Parathyroid adenoma (tissue), 2 donors: ENCODE results near the gene INF2.
A peak's percentile ranks its signal among the peaks of the same experiment; 100 is the strongest.
"Not testable (repeated sequence)": the region's sequence is repeated elsewhere in the genome, so short reads cannot be mapped to it uniquely, and the experiment has no call there.

Source experiments
- H2AFZ ChIP-seq: fragments of 300-600 bp; sonication (generic); one replicate; pipeline ENCODE4 v1.7.0; 2017; ENCODE audit warnings: antibody characterized with exemption, mild to moderate bottlenecking
- H3K27ac ChIP-seq: fragments of 300-600 bp; sonication (generic); one replicate; pipeline ENCODE4 v1.7.0; 2017
- H3K27me3 ChIP-seq: fragments of 300-600 bp; sonication (generic); one replicate; pipeline ENCODE4 v1.7.0; 2017; ENCODE audit warnings: low read length; ENCODE audit not compliant: control insufficient read depth, insufficient read depth
- H3K36me3 ChIP-seq: fragments of 300-600 bp; sonication (generic); one replicate; pipeline ENCODE4 v1.7.0; 2017; ENCODE audit warnings: low read length; ENCODE audit not compliant: control insufficient read depth, insufficient read depth
- H3K4me1 ChIP-seq: fragments of 300-600 bp; sonication (generic); one replicate; pipeline ENCODE4 v1.7.0; 2017; ENCODE audit warnings: control low read depth
- H3K4me2 ChIP-seq: fragments of 300-600 bp; sonication (generic); one replicate; pipeline ENCODE4 v1.7.0; 2017; ENCODE audit warnings: low read length
- H3K4me3 ChIP-seq: fragments of 300-600 bp; sonication (generic); one replicate; pipeline ENCODE4 v1.7.0; 2017; ENCODE audit warnings: low read depth, low read length
- H3K79me2 ChIP-seq: fragments of 300-600 bp; sonication (generic); one replicate; pipeline ENCODE4 v1.7.0; 2017; ENCODE audit warnings: control low read depth
- H3K9ac ChIP-seq: fragments of 300-600 bp; sonication (generic); one replicate; pipeline ENCODE4 v1.7.0; 2017; ENCODE audit warnings: mild to moderate bottlenecking
- H3K9me3 ChIP-seq: fragments of 300-600 bp; sonication (generic); one replicate; pipeline ENCODE4 v1.7.0; 2017; ENCODE audit warnings: low read length; ENCODE audit not compliant: control insufficient read depth
- TF ChIP-seq, protein P1 (sequence below): fragments of 300-600 bp; sonication (generic); IDR thresholded peaks from one replicate; pipeline ENCODE4 v1.7.0; 2017; ENCODE audit warnings: antibody characterized with exemption, mild to moderate bottlenecking
- donor health status: primary hyperparathyroidism.

Gene INF2

DNA sequence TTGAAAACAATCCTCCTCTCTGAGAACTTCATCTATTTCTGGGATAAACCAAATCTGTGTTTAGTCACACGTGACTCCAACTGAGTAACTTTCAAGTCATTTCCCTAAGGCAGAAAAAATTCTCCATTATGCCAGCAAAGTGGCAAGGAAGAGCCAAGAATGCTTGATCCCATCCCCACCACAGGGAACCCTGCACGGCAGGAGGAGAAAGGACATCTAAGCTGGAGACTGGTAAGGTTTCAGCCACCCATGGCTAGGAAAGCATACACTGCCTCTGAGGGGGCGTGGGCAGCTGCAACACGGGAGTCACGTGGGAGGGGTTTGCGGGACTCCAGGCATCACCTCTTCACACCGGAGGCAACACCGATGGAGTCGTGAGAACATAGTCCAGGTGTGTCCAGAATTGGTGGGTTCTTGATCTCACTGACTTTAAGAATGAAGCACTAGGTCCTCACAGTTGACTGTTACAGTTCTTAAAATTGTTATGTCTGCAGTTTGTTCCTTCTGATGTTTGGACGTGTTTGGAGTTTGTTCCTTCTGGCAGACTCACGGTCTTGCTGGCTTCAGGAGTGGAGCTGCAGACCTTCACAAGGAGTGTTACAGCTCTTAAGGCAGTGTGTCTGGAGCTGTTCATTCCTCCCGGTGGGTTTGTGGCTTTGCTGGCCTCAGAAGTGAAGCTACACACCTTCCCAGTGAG, 60.8 kb downstream of the INF2 start:
- Histone ChIP-seq H3K79me2 (peaks cover 3% of the 10 kb centered on the region), H2AFZ (no peak overlapping the region), H3K4me1 (peaks cover 11% of the 10 kb centered on the region), H3K36me3 (no peaks in the 10 kb centered on the region), H3K9ac (no peak overlapping the region), H3K27ac (no peak overlapping the region), H3K9me3 (no peaks in the 10 kb centered on the region), H3K4me2 (no peak overlapping the region), H3K4me3 (no peak overlapping the region), H3K27me3 (no peaks in the 10 kb centered on the region)
- TF ChIP-seq, protein P1, sequence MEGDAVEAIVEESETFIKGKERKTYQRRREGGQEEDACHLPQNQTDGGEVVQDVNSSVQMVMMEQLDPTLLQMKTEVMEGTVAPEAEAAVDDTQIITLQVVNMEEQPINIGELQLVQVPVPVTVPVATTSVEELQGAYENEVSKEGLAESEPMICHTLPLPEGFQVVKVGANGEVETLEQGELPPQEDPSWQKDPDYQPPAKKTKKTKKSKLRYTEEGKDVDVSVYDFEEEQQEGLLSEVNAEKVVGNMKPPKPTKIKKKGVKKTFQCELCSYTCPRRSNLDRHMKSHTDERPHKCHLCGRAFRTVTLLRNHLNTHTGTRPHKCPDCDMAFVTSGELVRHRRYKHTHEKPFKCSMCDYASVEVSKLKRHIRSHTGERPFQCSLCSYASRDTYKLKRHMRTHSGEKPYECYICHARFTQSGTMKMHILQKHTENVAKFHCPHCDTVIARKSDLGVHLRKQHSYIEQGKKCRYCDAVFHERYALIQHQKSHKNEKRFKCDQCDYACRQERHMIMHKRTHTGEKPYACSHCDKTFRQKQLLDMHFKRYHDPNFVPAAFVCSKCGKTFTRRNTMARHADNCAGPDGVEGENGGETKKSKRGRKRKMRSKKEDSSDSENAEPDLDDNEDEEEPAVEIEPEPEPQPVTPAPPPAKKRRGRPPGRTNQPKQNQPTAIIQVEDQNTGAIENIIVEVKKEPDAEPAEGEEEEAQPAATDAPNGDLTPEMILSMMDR = no peak

DNA sequence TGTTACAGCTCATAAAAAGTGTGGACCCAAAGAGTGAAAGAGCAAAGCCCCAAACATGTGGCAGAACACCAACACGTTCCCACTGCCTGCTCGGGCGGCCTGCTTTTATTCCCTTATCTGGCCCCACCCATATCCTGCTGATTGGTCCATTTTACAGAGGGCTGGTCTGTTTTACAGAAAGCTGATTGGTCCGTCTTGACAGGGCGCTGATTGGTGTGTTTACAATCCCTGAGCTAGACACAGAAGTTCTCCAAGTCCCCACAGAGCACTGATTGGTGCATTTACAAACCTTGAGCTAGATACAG, 61.3 kb downstream of the INF2 start:
- H3K79me2 ChIP-seq, H3K4me3 ChIP-seq: not testable (repeated sequence)
- peaks cover 11% of the 10 kb centered on the region for H3K4me1 ChIP-seq

DNA sequence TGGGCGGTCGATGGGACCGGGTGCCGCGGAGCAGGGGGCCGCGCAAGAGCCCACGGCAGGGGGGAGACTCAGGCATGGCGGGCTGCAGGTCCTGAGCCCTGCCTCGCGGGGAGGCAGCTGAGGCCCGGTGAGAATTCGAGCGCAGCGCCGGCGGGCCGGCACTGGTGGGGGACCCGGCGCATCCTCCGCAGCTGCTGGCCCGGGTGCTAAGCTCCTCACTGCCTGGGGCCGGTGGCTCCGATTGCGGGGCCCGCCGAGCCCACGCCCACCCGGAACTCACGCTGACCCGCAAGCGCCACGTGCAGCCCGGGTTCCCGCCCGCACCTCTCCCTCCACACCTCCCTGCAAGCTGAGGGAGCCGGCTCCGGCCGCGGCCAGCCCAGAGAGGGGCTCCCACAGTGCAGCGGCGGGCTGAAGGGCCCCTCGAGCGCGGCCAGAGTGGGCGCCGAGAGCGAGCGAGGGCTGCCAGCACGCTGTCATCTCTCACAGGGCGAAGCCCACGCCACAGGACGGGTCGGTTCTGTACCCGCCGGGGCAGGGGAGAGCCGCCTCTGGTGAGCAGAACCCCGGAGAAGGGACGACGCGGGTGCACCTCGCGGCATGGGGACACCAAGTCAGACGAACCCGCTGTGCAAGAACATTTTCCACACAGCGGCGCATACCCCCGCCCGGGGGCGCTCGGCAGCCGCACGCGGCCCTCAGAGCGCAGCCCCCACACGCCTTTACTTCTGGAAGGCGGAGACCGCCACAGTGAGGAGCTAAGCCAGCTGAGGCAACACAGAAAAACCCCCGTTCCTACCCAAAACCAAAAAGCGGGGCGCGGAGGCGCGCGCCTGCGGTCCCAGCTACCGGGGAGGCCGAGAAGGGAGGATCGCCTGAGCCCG, 62.4 kb downstream of the INF2 start:
- no peaks in the 10 kb centered on the region for H3K27me3 ChIP-seq
- H3K4me1 ChIP-seq = peaks cover 11% of the 10 kb centered on the region
- peaks cover 3% of the 10 kb centered on the region for H3K79me2 ChIP-seq
- H3K36me3 ChIP-seq = no peaks in the 10 kb centered on the region
- H3K4me3 ChIP-seq = peak overlapping the region; percentile 99
- H3K27ac ChIP-seq = peak overlapping the region; percentile 49
- peak overlapping the region; percentile 82 for H2AFZ ChIP-seq
- H3K9me3 ChIP-seq = no peaks in the 10 kb centered on the region
- TF ChIP-seq, protein P1 = no peak
- no peak overlapping the region for H3K9ac ChIP-seq
- H3K4me2 ChIP-seq = peak overlapping the region; percentile 79

More for the DNA sequence above, 61.3 kb downstream of the INF2 start:
- not testable (repeated sequence) for H3K9ac ChIP-seq, H3K9me3 ChIP-seq, H2AFZ ChIP-seq, H3K27ac ChIP-seq, H3K4me2 ChIP-seq, H3K36me3 ChIP-seq, H3K27me3 ChIP-seq

DNA sequence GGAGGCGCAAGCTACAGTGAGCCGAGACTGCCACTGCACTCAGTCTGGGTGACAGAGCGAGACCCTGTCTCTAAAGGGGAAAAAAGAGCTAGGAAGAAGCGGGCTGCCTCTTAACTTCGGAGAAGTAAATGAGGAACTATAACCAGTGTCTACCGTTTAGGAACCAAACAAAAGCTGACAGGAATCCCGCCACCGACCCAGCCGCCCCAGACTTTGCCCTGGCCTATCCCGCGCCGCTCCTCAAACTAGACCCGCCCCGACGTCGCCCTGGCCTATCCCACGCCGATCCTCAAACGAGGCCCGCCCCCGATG, 63.0 kb downstream of the INF2 start:
- peaks cover 11% of the 10 kb centered on the region for H3K4me1 ChIP-seq
- H3K4me2 ChIP-seq = peak overlapping the region; percentile 79

More for the DNA sequence above, 63.0 kb downstream of the INF2 start:
- Histone ChIP-seq H2AFZ (peak overlapping the region; percentile 82), H3K79me2 (peaks cover 3% of the 10 kb centered on the region), H3K27me3 (no peaks in the 10 kb centered on the region), H3K36me3 (no peaks in the 10 kb centered on the region), H3K9ac (no peak overlapping the region), H3K9me3 (no peaks in the 10 kb centered on the region), H3K27ac (peak overlapping the region; percentile 49), H3K4me3 (peak overlapping the region; percentile 99)
- TF ChIP-seq, protein P1 = no peak
